GM18519 (cell line): ENCODE results near the gene SLCO3A1.

Experiments
- ATAC-seq: cut with Tn5 transposase; IDR thresholded peaks from one replicate; pipeline ENCODE4 v1.9.1; 2021; ENCODE audit warnings: mild to moderate bottlenecking, moderate library complexity; ENCODE audit not compliant: unreplicated experiment, low FRiP score

The SLCO3A1 gene

DNA sequence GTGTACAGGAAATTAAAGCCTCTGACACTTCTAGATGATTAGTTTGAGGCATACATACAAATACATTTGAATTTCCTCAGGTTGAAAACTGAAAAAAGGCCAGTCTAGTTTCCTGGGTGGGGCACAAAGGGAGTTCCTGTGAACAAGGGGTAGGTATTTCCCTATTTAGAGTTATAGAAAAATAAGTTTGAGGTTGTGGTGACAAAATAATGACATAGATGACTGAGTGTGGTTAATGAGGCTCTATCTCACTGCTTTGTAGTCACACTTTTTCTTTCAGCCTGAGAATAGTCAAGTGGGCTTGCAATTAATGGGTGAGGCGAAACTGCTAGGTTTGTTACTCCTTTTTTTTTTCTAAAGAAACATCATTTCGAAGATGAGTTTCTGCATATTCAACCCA lies 4.3 kb downstream of the SLCO3A1 start:
- peak; percentile 73 for ATAC-seq

DNA sequence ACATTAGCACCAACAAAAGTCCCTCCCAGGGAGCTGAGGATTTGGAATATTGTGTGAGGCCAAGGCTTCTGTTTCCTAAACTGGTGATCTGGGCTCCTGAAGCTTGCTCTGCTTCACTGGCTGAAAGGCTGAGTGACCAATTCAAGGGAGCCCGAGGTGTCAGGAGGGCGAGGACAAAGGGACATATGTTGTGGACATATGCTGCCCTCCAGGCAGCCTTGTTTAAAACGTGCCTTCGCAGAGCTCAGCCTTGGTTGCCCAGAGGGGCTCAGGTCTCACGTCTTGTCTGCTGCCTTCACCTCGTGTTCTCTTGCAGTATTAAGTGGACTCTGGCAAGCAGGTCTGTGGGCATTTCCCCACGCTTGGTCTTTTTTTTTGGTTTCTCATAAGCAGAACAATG lies 7.0 kb downstream of the SLCO3A1 start:
- no peak for ATAC-seq

GRCh38 chr15:91861223-91861622 lies 7.7 kb downstream of the SLCO3A1 start:
- ATAC-seq: no peak

DNA sequence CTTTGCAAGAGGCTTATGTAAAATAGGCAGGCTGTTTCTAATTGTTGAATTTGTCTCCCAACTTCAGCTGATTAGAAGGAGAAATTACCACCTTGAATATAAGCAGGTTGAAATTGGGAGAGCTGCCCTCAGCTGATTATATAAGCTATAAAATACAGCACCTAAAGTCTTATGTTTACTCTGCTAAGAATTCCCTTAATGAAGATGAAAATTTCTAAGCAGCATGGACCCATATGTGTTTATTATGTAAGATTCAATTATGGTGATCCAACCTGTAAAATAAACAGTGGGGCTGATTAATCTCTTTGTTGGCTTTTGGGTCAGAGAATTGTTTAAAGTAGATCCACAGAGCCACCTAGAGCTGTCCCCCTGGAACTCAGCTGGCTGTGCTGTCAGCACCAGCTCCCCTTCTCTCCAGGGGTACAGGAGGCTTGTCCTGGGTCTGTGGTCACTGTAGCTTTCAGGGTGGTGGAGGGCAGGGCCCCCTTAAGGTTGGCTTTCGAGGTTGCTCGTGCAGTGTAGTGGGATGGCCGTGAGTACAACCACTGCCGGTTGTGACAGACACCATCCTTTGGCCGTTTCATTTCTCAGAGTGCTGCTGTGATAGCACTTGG lies 9.5 kb downstream of the SLCO3A1 start:
- ATAC-seq: no peak

GRCh38 chr15:91863621-91864255 lies 10.2 kb downstream of the SLCO3A1 start:
- ATAC-seq: no peak

- no peak for ATAC-seq
These were observed 11.2 kb downstream of the SLCO3A1 start for GRCh38 chr15:91864664-91865063.

GRCh38 chr15:91865486-91865885 lies 12.0 kb downstream of the SLCO3A1 start:
- no peak for ATAC-seq

DNA sequence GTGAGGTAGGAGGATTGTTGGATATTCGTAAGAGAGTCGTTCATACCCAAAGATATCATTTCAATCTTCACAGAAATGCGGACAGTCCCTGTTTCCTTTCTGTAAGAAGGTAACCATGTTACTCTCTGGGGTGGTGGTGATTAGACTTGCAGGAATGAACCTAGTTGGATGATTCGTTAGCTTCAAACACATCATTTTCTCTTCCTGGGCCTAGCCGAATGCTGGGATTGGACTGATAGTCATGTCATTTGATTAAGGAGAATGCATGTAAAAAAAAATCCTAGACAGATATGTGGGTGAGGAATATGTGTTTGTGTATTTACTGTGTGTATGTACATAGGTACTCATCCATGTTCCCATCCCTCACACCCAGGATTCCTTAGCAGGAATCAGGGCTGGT lies 12.4 kb downstream of the SLCO3A1 start:
- no peak for ATAC-seq

DNA sequence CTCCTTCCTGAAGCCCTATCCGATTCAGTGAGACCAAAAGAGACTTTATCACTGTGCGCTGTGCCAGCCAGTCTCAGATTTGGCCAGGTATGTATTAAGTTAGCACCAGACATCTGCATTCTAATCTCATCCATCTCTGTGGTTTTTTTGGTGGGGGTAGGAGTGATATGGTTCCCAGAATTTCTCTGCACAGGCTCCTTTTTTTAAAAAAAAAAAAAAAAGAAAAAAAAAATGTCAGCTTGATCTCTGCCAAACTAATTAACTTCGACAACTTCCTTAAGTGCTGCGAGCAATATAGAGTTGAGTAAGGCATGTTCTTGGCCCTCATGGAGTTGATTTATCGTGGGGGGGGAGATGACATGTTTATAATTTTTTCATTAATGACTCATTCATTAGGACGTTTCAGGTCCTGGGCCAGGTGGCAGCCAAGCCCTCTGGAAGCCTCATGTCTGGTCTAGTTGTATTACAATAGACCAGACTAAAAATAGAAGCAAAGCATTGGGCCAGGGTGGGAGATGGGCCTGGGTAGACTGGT lies 12.9 kb downstream of the SLCO3A1 start:
- ATAC-seq: no peak

DNA sequence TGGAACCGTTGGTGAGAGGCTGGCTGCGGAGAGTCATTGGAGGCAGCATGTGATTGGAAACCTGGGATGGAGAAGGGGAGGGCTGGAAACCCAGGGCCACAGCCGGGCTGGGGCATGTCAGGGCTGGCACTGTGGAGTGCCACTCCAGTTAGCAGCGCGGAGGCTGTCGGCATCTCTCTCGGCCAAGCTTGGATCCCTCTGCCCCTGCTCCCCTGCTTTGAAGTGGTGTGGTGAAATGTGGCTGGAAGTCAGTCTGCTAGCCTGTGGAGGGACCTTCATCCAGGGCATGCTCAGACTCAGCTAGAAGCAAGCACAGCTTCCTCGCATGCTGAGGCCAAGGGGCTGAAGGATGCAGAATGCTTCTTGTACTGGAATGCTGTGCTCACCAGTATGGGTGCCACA lies 13.5 kb downstream of the SLCO3A1 start:
- ATAC-seq: no peak

GRCh38 chr15:91867581-91868026 lies 14.1 kb downstream of the SLCO3A1 start:
- ATAC-seq: no peak

DNA sequence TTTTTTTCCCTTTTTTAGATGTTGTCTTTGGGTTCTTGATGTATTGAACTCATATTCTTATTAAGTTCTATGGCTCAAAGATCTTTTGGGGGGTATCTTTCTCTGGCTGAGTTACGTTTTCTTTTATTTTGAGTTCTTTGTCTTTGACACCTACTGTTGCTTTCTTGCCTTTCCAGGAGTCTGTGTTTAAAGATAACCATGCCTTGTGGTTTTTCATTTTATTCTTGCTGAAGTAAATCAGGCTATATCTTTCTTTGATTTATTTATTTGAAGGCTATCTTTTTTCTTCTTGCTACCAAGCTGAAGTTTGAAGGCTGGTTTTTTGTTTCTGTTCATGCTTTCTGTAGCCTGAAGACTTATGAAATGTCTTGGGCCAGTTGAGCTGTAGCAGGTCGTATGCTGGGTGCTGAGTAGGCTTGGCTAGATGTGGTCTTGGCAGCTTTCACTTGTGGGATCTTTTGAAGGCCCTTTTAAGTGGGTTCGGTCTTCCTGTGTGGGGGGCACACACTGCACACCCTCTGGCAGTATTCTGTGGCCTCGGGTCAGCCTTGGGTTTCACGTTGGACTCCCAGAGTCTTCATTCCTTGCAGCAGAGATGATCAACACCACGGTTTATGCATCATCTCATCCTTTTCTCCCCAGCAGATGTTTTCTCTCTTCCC lies 17.5 kb downstream of the SLCO3A1 start:
- no peak for ATAC-seq

DNA sequence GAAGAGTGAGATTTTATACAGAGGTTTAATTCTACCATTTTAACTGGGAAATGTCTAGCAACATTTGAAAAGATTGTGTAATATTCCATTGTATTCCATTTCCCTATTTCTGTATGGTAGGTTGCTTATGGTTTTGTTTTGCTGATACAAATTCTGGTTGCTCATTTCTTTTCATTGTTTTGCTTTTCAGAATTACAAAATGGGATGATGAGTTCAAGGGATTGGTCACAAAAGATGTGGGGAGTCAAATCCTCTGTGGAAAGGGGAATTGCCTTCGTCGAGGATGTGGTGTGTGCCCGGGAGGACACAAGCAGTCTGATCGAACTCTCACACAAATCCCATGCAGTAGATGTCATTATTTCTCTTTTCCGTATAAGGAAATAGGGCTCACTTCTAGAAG lies 18.3 kb downstream of the SLCO3A1 start:
- no peak for ATAC-seq

GRCh38 chr15:91872356-91873137 lies 19.0 kb downstream of the SLCO3A1 start:
- no peak for ATAC-seq

- ATAC-seq: no peak
These were observed 19.6 kb downstream of the SLCO3A1 start for GRCh38 chr15:91873138-91873536.

DNA sequence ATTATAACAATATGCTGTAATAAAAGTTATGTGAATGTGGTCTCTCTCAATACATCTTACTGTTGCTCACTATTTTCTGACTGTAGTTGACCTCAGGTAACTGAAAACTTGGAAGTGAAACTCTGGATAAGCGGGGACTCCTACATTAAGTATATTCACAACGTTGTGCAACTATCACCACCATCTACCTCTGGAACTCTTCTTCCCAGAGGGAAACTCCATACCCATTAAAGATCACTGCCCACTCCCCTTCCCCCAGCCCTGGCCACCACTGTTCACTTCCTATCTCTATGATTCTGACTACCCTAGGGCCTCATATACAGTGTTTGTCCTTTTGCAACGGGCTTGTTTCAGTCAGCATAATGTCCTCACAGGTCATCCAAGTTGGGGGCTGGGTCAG lies 20.7 kb downstream of the SLCO3A1 start:
- ATAC-seq: no peak

DNA sequence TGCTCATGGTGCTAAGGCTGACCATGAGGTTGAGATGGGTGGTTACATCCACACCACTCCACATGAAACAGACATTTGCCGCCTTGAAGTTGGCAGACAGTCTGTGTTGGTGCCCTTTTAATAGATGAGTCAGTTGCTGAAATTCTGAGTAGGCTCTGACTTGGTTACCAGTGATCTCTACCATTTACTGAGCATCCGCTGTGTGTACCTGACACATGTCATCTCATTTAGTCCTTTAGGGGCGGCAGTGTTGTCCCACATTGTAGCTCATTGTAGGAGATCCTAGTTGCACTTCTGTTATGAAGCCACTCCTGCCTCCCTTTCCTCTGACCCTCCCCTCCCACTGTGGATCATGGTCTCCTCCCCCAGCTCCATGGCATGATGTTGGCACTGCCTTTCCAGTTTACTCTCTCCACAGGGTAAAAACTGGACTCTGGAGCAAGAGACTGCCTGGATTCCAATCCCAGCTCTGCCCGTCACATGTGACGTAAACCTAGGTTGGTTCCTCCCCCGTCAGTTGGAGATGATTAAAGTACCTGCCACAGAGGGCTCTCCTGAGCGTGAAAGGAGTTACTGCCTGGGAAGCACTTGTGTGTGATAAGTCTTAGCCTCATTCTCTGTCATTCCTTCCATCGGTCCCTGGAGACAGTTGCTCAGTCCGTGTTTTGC lies 21.6 kb downstream of the SLCO3A1 start:
- ATAC-seq: no peak

GRCh38 chr15:91876187-91876586 lies 22.7 kb downstream of the SLCO3A1 start:
- ATAC-seq: no peak

DNA sequence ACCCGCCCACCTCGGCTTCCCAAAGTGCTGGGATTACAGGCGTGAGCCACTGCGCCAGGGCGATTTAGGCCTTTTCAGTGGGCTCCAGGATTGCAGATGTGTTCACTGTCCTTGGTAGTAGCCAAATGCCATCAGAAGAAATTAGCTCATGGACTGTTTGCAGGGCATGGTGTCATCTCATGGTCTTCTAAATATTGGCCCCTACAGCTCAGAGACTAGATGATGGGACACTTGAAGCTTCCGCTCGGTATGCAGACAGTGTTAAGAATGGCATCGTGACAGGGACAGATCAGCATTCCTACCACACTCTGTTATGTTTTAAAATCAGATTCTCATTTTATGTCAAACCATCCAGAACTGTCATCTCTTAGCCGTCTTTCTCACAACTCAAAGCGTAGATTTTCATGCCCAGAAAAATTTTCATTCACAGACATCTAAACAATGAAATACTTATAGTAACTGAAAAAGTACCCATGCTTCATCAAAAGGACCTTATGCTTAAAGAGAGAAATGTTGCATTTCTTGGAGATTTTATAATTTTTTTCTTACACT lies 24.9 kb downstream of the SLCO3A1 start:
- ATAC-seq: no peak

DNA sequence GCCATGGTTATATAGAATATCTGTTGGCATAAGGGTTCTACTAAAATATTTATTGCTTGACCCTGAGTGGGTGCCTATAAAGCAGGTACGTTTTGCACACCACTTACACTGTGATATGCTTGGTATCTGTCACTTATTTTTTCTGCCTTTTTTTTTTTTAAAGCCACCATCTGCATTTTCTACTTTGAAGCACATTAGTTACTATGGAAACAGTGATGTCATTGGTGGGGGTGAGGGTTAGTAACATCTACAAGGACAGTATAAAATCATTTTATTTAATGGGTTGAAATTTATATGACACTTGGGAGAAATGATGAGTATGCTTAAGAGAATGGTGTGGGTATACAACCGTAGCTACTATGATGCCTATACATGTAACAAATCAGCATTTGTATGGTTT lies 25.6 kb downstream of the SLCO3A1 start:
- no peak for ATAC-seq
